Astrocyte of the spinal cord (primary cell): ENCODE results near the gene IRAK2.
A peak's percentile ranks its signal among the peaks of the same experiment; 100 is the strongest.

ENCODE experiments used
- DNase-seq: peaks from one replicate; pipeline ENCODE4 v3.0.0; 2011; ENCODE audit warnings: low read depth, low spot score
- H3K4me3 ChIP-seq: 2 replicates; pipeline ENCODE4 v1.5.1; 2011; ENCODE audit warnings: low read depth, mild to moderate bottlenecking, low read length, moderate library complexity
- in situ Hi-C: cut with HindIII; loops from 2 replicates; pipeline ENCODE4 v1.10.0; 2017; ENCODE audit warnings: low sequenced_read_pairs
- TF ChIP-seq, protein P1 (sequence below): IDR thresholded peaks from 2 replicates; pipeline ENCODE4 v1.5.1; 2012; ENCODE audit warnings: low read depth, mild to moderate bottlenecking, low read length, inconsistent platforms

IRAK2 gene

DNA sequence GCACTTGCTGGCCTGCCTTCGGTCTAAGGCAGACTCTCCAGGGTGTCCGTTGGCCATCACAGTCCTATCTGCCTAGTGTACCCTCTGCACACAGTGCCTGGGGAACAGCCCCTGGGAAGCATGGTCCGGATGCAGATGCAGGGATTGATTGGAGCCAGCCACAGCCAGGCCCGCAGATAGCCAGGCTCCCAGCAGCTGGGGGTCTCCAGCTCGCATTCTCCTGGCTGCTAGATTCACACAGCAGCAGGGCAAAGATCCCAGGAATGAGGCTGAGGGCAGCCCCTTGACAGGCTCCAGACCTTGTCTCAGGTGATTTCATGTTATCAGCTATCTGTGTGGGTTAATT, 41.4 kb downstream of the IRAK2 start:
- in situ Hi-C loops, result no loop called here
- no peak for DNase-seq
- no peak overlapping the region for H3K4me3 ChIP-seq
- TF ChIP-seq, protein P1, sequence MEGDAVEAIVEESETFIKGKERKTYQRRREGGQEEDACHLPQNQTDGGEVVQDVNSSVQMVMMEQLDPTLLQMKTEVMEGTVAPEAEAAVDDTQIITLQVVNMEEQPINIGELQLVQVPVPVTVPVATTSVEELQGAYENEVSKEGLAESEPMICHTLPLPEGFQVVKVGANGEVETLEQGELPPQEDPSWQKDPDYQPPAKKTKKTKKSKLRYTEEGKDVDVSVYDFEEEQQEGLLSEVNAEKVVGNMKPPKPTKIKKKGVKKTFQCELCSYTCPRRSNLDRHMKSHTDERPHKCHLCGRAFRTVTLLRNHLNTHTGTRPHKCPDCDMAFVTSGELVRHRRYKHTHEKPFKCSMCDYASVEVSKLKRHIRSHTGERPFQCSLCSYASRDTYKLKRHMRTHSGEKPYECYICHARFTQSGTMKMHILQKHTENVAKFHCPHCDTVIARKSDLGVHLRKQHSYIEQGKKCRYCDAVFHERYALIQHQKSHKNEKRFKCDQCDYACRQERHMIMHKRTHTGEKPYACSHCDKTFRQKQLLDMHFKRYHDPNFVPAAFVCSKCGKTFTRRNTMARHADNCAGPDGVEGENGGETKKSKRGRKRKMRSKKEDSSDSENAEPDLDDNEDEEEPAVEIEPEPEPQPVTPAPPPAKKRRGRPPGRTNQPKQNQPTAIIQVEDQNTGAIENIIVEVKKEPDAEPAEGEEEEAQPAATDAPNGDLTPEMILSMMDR, result no peak

- H3K4me3 ChIP-seq, result no peak overlapping the region
- TF ChIP-seq, protein P1, result no peak
- peak; percentile 61 for DNase-seq
- in situ Hi-C loops, result no loop called here
Measured at GRCh38 chr3:10213156-10213792, 48.6 kb downstream of the IRAK2 start.

DNA sequence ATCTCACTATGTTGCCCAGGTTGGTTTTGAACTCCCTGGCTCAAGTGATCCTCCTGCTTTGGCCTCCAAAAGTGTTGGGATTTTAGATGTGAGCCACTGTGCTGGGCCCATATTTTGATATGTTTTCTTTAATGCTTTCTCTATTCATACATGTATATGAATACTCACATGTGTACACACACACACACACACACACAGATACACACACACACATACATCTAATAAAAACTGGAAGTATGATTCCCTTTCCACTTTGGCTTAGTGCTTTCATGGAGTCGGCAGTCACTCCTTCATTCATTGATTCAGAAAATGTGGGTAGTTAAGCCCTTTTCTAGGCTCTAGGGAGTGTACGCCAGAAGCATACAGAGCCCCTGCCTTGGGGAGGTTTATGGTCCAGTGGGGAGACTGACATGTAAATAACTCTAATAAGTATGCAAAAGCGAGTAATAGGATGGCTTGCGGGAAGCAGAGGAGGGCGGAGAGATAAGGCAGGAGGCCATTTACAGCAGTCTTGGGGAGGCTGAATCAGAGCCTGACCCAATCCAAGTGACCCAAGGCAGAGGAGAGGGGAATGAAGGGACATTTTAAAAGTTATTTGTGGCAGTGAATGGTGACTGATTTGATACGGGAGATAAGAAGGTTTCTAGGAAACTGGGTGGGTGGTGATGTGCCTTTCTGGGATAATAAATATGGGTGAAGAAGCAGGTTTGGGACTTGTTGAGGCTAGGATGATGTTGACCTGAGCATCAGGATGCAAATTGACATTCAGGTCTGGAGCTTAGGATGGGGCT, 51.1 kb downstream of the IRAK2 start:
- TF ChIP-seq, protein P1, result no peak
- H3K4me3 ChIP-seq, result no peak overlapping the region
- in situ Hi-C loops, result no loop called here
- no peak for DNase-seq

- in situ Hi-C loops, result no loop called here
- TF ChIP-seq, protein P1, result no peak
- no peak overlapping the region for H3K4me3 ChIP-seq
- DNase-seq, result no peak
Measured at GRCh38 chr3:10217359-10217758, 52.6 kb downstream of the IRAK2 start.

DNA sequence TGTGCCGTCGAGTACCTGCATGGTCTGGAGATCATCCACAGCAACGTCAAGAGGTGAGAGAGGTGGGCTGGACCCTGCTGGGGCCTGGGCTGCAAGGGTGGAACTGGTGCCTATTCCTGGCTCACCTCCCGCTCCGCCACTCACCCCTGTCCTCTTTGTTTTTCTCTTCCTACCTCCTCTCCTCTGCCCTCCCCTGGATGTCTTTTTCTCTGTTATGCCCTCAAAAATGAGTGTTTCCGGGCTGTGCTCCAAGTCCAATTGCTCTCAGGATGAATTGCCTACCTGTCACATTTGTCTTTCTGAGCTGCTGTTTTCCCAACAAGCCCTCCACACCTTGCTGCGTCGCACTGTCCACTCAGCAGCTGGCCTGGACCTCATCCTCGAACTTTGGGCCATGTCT, 55.0 kb downstream of the IRAK2 start:
- in situ Hi-C loops, result no loop called here
- DNase-seq, result no peak
- no peak overlapping the region for H3K4me3 ChIP-seq
- TF ChIP-seq, protein P1, result no peak

GRCh38 chr3:10223676-10224639, 59.2 kb downstream of the IRAK2 start:
- no peak overlapping the region for H3K4me3 ChIP-seq
- TF ChIP-seq, protein P1, result no peak
- in situ Hi-C loops, result no loop called here
- DNase-seq, result no peak
